Stimulated activated CD4-positive, alpha-beta T cell treated with anti-CD3 and anti-CD28 coated beads, Interleukin-1b, Interleukin-23, amount 100 ng/mL, for 4 hours (primary cell): Measurements from ENCODE around the gene FAM222A.
A peak's percentile ranks its signal among the peaks of the same experiment; 100 is the strongest.

Experiments
- DNase-seq, 2 donors: peaks; one replicate each; pipeline ENCODE4 v3.0.0-alpha.2; 2020; ENCODE audit warnings: low read depth in 2 of 2

Gene FAM222A

GRCh38 chr12:109713187-109714070 is at the start of gene FAM222A:
FAM222A (plus strand) TSS chr12:109713825; CDS start chr12:109744147, 30,322 bp downstream.
- DNase-seq, result peak; percentile 95 to 97

- no peak for DNase-seq
Measured at GRCh38 chr12:109664402-109664801, 49.2 kb upstream of the FAM222A start.

- DNase-seq, result no peak
Measured at GRCh38 chr12:109666068-109666467, 47.6 kb upstream of the FAM222A start.

- no peak for DNase-seq
Measured at GRCh38 chr12:109670731-109671130, 42.9 kb upstream of the FAM222A start.

- DNase-seq, result no peak
Measured at GRCh38 chr12:109671502-109671901, 42.1 kb upstream of the FAM222A start.

GRCh38 chr12:109673379-109673778 is 40.2 kb upstream of the FAM222A start:
- DNase-seq, result no peak

GRCh38 chr12:109673884-109674283 is 39.7 kb upstream of the FAM222A start:
- no peak for DNase-seq

GRCh38 chr12:109675411-109675810 is 38.2 kb upstream of the FAM222A start:
- DNase-seq, result no peak

- DNase-seq, result no peak
Measured at GRCh38 chr12:109677279-109677691, 36.3 kb upstream of the FAM222A start.

GRCh38 chr12:109678719-109679118 is 34.9 kb upstream of the FAM222A start:
- DNase-seq, result no peak

GRCh38 chr12:109679501-109680263 is 33.9 kb upstream of the FAM222A start:
- DNase-seq, result no peak

GRCh38 chr12:109680264-109681005 is 33.2 kb upstream of the FAM222A start:
- no peak for DNase-seq

GRCh38 chr12:109681986-109682707 is 31.5 kb upstream of the FAM222A start:
- DNase-seq, result no peak

GRCh38 chr12:109682708-109683060 is 30.9 kb upstream of the FAM222A start:
- DNase-seq, result no peak

- no peak for DNase-seq
Measured at GRCh38 chr12:109683316-109683715, 30.3 kb upstream of the FAM222A start.

GRCh38 chr12:109685574-109686447 is 27.8 kb upstream of the FAM222A start:
- DNase-seq, result no peak

GRCh38 chr12:109686523-109686922 is 27.1 kb upstream of the FAM222A start:
- no peak for DNase-seq

- DNase-seq, result no peak
Measured at GRCh38 chr12:109687250-109687649, 26.4 kb upstream of the FAM222A start.

GRCh38 chr12:109689426-109689825 is 24.2 kb upstream of the FAM222A start:
- DNase-seq, result no peak

GRCh38 chr12:109693160-109693559 is 20.5 kb upstream of the FAM222A start:
- no peak for DNase-seq
